CD1c-positive myeloid dendritic cell (primary cell): ENCODE measurements around the gene PIM3.
"Not testable (repeated sequence)": the region's sequence is repeated elsewhere in the genome, so short reads cannot be mapped to it uniquely, and the experiment has no call there.

Source experiments
- DNase-seq: peaks from one replicate; pipeline ENCODE4 v3.0.0-alpha.2; 2016; ENCODE audit errors: extremely low spot score

Gene PIM3

GRCh38 chr22:49966774-49967705, 6.5 kb downstream of the PIM3 start:
- DNase-seq, result peak; percentile 90

GRCh38 chr22:49967706-49968208, 7.2 kb downstream of the PIM3 start:
- DNase-seq, result no peak

GRCh38 chr22:49968313-49968830, 7.8 kb downstream of the PIM3 start:
- no peak for DNase-seq

- DNase-seq, result no peak
These were observed 8.5 kb downstream of the PIM3 start for GRCh38 chr22:49968831-49969661.

GRCh38 chr22:49969751-49970527, 9.4 kb downstream of the PIM3 start:
- peak; percentile 44 for DNase-seq

- DNase-seq, result peak; percentile 98
These were observed 10.1 kb downstream of the PIM3 start for GRCh38 chr22:49970528-49971231.

GRCh38 chr22:49971232-49972162, 10.9 kb downstream of the PIM3 start:
- peak; percentile 89 for DNase-seq

GRCh38 chr22:49972163-49973017, 11.8 kb downstream of the PIM3 start:
- DNase-seq, result no peak

GRCh38 chr22:49973018-49973961, 12.7 kb downstream of the PIM3 start:
- DNase-seq, result no peak

GRCh38 chr22:49975543-49976389, 15.2 kb downstream of the PIM3 start:
- DNase-seq, result no peak

- peak; percentile 79 for DNase-seq
These were observed 16.0 kb downstream of the PIM3 start for GRCh38 chr22:49976439-49977175.

GRCh38 chr22:49977578-49977977, 17.0 kb downstream of the PIM3 start:
- DNase-seq, result no peak

- DNase-seq, result peak; percentile 73
These were observed 19.2 kb downstream of the PIM3 start for GRCh38 chr22:49979587-49980264.

- not testable (repeated sequence) for DNase-seq
These were observed 21.2 kb downstream of the PIM3 start for GRCh38 chr22:49981799-49982198.
